Natural killer cell (primary cell): ENCODE data around the gene STRC. TPM values are rescaled to one million over a fixed set of nuclear protein-coding genes. Genes with fewer than 3 reads are reported as not detected.

Experiments used
- ATAC-seq, 3 donors: fragments of 150-1000 bp in 2 of 3; fragments of 200-7000 bp in 1 of 3; cut with Tn5 transposase; 1 replicate in 1 of 3; 2 replicates in 2 of 3; pipeline ENCODE4 v1.10.0; 2021; ENCODE audit warnings: mild to moderate bottlenecking in 2 of 3, moderate library complexity in 2 of 3
- DNase-seq, 2 donors: peaks; one replicate each; pipeline versions ENCODE4 v3.0.0 to v3.0.0-alpha.2; 2013 to 2021; ENCODE audit warnings: mixed read lengths in 1 of 2
- H3K27ac ChIP-seq: one replicate; pipeline ENCODE4 v1.5.1; 2013; ENCODE audit warnings: mild to moderate bottlenecking, low read length
- H3K27me3 ChIP-seq: one replicate; pipeline ENCODE4 v1.6.1; 2013; ENCODE audit warnings: low read length; ENCODE audit not compliant: control insufficient read depth, insufficient read depth
- H3K36me3 ChIP-seq: one replicate; pipeline ENCODE4 v1.6.1; 2013; ENCODE audit warnings: low read length; ENCODE audit not compliant: control insufficient read depth, insufficient read depth
- H3K4me1 ChIP-seq: one replicate; pipeline ENCODE4 v1.6.1; 2013; ENCODE audit warnings: low read length; ENCODE audit not compliant: control insufficient read depth, insufficient read depth
- H3K4me3 ChIP-seq: one replicate; pipeline ENCODE4 v1.5.1; 2013; ENCODE audit warnings: low read length
- H3K9me3 ChIP-seq: one replicate; pipeline ENCODE4 v1.6.1; 2013; ENCODE audit warnings: low read length; ENCODE audit not compliant: control insufficient read depth, insufficient read depth
- H3K27ac Mint-ChIP-seq, 2 donors: one replicate each; pipeline ENCODE4 v1.8.0; 2022; ENCODE audit warnings: mild to moderate bottlenecking in 2 of 2, mixed read lengths in 2 of 2, moderate library complexity in 1 of 2
- H3K27me3 Mint-ChIP-seq, 2 donors: one replicate each; pipeline ENCODE4 v1.8.0; 2022; ENCODE audit warnings: low read depth in 2 of 2, mixed read lengths in 2 of 2
- H3K36me3 Mint-ChIP-seq: one replicate; pipeline ENCODE4 v1.8.0; 2022; ENCODE audit warnings: mixed read lengths
- H3K4me1 Mint-ChIP-seq, 2 donors: one replicate each; pipeline ENCODE4 v1.8.0; 2022; ENCODE audit warnings: mixed read lengths in 2 of 2
- H3K4me3 Mint-ChIP-seq: one replicate; pipeline ENCODE4 v1.8.0; 2022; ENCODE audit warnings: mild to moderate bottlenecking, moderate library complexity, mixed read lengths
- H3K9me3 Mint-ChIP-seq, 2 donors: one replicate each; pipeline ENCODE4 v1.8.0; 2022; ENCODE audit warnings: mixed read lengths in 2 of 2
- CTCF ChIP-seq: fragments of 200-600 bp; IDR thresholded peaks from one replicate; pipeline ENCODE4 v1.8.0; 2022; ENCODE audit warnings: antibody characterized with exemption
- WGBS: methylation state at CpG from one replicate; pipeline ENCODE4 v1.1.7; 2013; ENCODE audit warnings: missing lambda C conversion rate; ENCODE audit not compliant: insufficient coverage; 5-methylcytosine and 5-hydroxymethylcytosine counted together
- intact Hi-C: fragments of 100-400 bp; cut with micrococcal nuclease; formaldehyde crosslinking; loops from one replicate; pipeline ENCODE4 v1.14.2; 2022
- total RNA-seq, 4 donors: library from RNA; stranded (reverse); fragments of 120-200 nt in 1 of 4; gene quantifications; one replicate each; pipeline versions ENCODE4 v1.2.3 to v1.2.4, GENCODE V29; 2013 to 2022

The STRC gene
- total RNA-seq, 3 donors from 2014 or later (not counting 1 experiment from before 2014, with no cell fraction given) = 1.2 to 2.2 (median 2.0) TPM

GRCh38 chr15:43550527-43551363, 67.9 kb downstream of the STRC start:
- ATAC-seq (no peak), DNase-seq (no peak)
- Histone ChIP-seq H3K27ac (no peak overlapping the region), H3K9me3 (no peaks in the 10 kb centered on the region), H3K27me3 (no peaks in the 10 kb centered on the region), H3K36me3 (no peaks in the 10 kb centered on the region), H3K4me1 (no peaks in the 10 kb centered on the region), H3K4me3 (no peak overlapping the region)
- Mint-ChIP-seq H3K27me3 (no peaks in the 10 kb centered on the region), H3K36me3 (no peaks in the 10 kb centered on the region), H3K4me1 (no peaks in the 10 kb centered on the region), H3K4me3 (no peak overlapping the region), H3K27ac (no peak overlapping the region), H3K9me3 (no peaks in the 10 kb centered on the region)
- TF ChIP-seq CTCF = no peak
- intact Hi-C loops = no loop called here
- WGBS = 84% methylated on average over 7 of the region's 10 CpGs

Other genes with a start within 250 kb of the STRC start
- 10 to 100 TPM; 26.5 to 38.3 (median 34.2) TPM for gene ZSCAN29, start 247.8 kb downstream of the STRC start, total RNA-seq
- 10 to 100 TPM; 12.0 to 17.5 (median 15.1) TPM for gene TUBGCP4, start 247.7 kb downstream of the STRC start, total RNA-seq
- 10 to 100 TPM; 27.9 to 32.9 (median 31.5) TPM for gene TP53BP1, start 125.6 kb downstream of the STRC start, total RNA-seq
- gene MAP1A, start 101.2 kb downstream of the STRC start, total RNA-seq = 1 to 10 TPM in 1 of 3 donors, under 1 TPM in 2; 0.72 to 2.2 (median 0.98) TPM
- gene PPIP5K1, start 28.6 kb downstream of the STRC start, total RNA-seq = 10 to 100 TPM; 28.2 to 45.9 (median 38.2) TPM
- gene CKMT1B, start 24.8 kb downstream of the STRC start, total RNA-seq = not detected
- 1 to 10 TPM; 6.5 to 8.4 (median 6.8) TPM for gene CATSPER2, start 30.0 kb upstream of the STRC start, total RNA-seq
- gene CKMT1A, start 75.1 kb upstream of the STRC start, total RNA-seq = not detected
- 100 to 1,000 TPM; 295 to 334 (median 312) TPM for gene PDIA3, start 127.6 kb upstream of the STRC start, total RNA-seq
- under 1 TPM in 2 of 3 donors, not detected in 1; 0.82 to 0.88 TPM for gene ELL3, start 158.2 kb upstream of the STRC start, total RNA-seq
- 100 to 1,000 TPM; 476 to 551 (median 526) TPM for gene SERF2, start 173.5 kb upstream of the STRC start, total RNA-seq
- under 1 TPM in 2 of 3 donors, not detected in 1; 0.18 to 0.25 TPM for gene SERINC4, start 181.4 kb upstream of the STRC start, total RNA-seq
- gene HYPK, start 181.8 kb upstream of the STRC start, total RNA-seq = 10 to 100 TPM; 19.8 to 29.3 (median 25.8) TPM
- 10 to 100 TPM; 10.2 to 13.3 (median 12.3) TPM for gene MFAP1, start 205.9 kb upstream of the STRC start, total RNA-seq
- gene WDR76, start 208.2 kb upstream of the STRC start, total RNA-seq = 10 to 100 TPM; 12.4 to 12.9 (median 12.8) TPM